Adrenal gland (tissue), 5 donors: Measurements from ENCODE around the gene RPS15.

Source experiments
- POLR2A ChIP-seq, 2 donors: fragments of 450-650 bp; IDR thresholded peaks; one replicate each; pipeline ENCODE4 v1.6.1; 2017; ENCODE audit warnings: antibody characterized with exemption in 2 of 2, mild to moderate bottlenecking in 2 of 2, moderate library complexity in 1 of 2
- TF ChIP-seq, protein P1 (sequence below), 6 experiments: fragments of 450-650 bp in 4 of 6; fragments of 200-600 bp in 2 of 6; sonication (generic) in 1 of 6; IDR thresholded peaks; 1 replicate in 5 of 6; 2 replicates in 1 of 6; pipeline versions ENCODE4 v1.5.1 to v1.8.0; 2016 to 2021; ENCODE audit warnings: antibody characterized with exemption in 6 of 6, mild to moderate bottlenecking in 2 of 6, moderate library complexity in 1 of 6
- donor health status: DM: no; HTN: no; CAD: no.

DNA sequence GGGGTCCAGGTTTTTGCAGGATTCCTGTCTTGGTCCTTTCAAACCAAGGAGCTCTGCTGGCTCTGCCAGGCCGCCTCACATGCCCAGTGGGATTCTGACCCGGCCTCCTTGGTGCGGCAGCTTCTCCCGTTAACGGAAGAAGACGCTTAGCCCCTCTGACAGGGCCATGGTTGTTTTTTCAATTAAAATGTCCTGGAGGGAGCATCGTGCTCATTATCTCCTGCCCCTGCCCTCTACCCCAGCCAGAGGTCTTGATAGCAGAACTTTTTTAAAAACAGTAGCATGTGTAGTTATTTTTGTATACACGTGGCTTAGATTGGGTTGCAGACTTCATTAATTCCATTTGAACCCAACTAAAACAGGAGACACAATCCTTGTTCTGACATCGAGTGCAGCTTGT is 11.5 kb upstream of the RPS15 start:
- TF ChIP-seq, protein P1, sequence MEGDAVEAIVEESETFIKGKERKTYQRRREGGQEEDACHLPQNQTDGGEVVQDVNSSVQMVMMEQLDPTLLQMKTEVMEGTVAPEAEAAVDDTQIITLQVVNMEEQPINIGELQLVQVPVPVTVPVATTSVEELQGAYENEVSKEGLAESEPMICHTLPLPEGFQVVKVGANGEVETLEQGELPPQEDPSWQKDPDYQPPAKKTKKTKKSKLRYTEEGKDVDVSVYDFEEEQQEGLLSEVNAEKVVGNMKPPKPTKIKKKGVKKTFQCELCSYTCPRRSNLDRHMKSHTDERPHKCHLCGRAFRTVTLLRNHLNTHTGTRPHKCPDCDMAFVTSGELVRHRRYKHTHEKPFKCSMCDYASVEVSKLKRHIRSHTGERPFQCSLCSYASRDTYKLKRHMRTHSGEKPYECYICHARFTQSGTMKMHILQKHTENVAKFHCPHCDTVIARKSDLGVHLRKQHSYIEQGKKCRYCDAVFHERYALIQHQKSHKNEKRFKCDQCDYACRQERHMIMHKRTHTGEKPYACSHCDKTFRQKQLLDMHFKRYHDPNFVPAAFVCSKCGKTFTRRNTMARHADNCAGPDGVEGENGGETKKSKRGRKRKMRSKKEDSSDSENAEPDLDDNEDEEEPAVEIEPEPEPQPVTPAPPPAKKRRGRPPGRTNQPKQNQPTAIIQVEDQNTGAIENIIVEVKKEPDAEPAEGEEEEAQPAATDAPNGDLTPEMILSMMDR (IDR thresholded peaks at IDR 0.05): no peak
- no peak for TF ChIP-seq POLR2A (IDR thresholded peaks at IDR 0.05)
